NCI-H524 treated with DMSO at 0.1 percent for 48 hours (cell line): Measurements from ENCODE around the gene ANKRD61.
"Not testable (repeated sequence)": the region's sequence is repeated elsewhere in the genome, so short reads cannot be mapped to it uniquely, and the experiment has no call there.

Experiments
- DNase-seq: peaks from one replicate; lab custom pipeline; 2025; lab: John Stamatoyannopoulos, UW

Gene ANKRD61

GRCh38 chr7:6030988-6031387 is at the start of gene ANKRD61:
ANKRD61 (plus strand) TSS chr7:6031376; CDS start chr7:6031376, 0 bp downstream.
- DNase-seq: no peak

DNA sequence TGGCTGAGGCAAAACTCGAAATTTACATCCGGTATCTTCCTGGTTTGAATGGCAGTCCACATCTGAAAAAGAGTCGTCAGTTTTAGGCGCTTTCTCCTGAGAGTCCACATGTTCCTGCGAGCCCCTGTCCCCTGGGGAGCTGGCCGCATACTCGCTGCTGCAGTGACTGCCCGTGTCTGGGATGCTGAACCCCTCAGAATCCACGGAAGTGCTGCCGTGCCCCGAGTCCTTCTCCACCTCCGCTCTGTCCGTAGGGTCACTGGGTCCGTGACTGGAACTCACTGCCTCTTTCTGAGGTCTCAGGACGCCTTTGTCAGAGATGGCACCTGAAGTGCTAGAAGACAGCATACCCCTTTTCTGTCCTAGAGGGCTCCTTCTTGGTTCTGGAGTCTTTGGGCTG is 44.1 kb upstream of the ANKRD61 start:
- DNase-seq: not testable (repeated sequence)

GRCh38 chr7:5997210-5997808 is 33.9 kb upstream of the ANKRD61 start:
- DNase-seq: no peak

DNA sequence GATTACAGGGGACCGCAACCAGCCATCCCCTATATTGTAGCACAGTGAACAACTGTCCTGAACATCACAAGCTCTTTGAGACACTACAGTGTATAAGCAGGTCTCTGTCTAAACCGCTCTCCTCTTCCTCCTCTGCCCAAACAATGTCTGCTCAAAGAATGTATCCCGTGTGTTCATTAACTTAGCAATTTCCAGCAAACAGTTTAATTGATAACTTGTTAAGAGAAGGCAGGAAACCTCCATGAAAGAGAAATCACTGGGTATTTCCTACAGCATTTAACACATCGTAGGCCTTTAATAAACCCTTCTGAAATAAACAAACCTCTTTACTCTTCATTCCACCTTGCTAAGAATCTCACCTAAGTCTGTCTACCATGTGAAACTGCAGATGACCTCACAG is 23.8 kb upstream of the ANKRD61 start:
- DNase-seq: no peak

DNA sequence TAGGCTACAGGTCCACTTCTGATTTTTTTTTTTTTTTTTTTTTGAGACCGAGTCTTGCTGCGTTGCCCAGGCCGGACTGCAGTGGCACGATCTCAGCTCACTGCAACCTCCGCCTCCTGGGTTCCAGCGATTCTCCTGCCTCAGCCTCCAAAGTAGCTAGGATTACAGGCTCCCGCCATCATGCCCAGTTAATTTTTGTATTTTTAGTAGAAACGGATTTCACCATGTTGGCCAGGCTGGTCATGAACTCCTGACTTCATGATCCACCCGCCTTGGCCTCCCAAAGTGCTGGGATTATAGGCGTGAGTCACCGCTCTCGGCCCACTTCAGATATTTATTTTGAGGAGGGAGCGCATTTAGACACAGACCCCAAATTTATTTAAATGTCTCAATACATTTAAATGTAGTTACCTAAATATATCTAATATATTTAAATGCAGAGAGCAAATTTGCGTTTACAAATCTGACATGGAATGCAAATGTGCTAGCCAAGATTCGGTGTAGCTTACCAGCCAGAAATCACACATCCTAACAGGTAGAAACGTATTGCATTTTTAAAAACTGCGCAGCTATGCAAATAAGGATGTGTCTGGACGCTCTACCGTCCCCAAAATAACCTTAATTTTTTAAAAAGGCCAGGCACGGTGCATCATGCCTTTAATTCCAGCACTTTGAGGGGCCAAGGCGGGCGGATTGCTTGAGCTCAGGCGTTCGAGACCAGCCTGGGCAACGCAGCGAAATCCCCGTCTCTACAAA is 23.2 kb upstream of the ANKRD61 start:
- not testable (repeated sequence) for DNase-seq

- peak; percentile 92 for DNase-seq
These were observed 22.2 kb upstream of the ANKRD61 start, which contains the start of the genes AIMP2 and PMS2 for GRCh38 chr7:6008668-6009611. AIMP2 (plus strand) TSS chr7:6009272; CDS start chr7:6009364, 92 bp downstream. PMS2 (minus strand) TSS chr7:6009049; CDS start chr7:6009019, 30 bp downstream.

DNA sequence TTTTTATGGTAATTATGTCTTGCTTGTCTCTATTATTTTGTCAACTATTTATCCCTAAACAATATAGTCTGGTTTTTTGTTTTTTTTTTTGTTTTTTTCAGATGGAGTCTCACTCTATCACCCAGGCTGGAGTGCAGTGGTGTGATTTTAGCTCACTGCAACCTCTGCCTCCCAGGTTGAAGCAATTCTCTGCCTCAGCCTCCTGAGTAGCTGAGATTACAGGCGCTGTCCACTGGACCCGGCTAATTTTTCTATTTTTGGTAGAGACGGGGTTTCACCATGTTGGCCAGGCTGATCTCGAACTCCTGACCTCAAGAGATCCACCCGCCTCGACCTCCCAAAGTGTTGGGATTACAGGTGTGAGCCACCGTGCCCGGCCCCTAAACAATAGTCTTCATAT is 20.8 kb upstream of the ANKRD61 start:
- not testable (repeated sequence) for DNase-seq

GRCh38 chr7:6011541-6011940 is 19.6 kb upstream of the ANKRD61 start:
- no peak for DNase-seq

DNA sequence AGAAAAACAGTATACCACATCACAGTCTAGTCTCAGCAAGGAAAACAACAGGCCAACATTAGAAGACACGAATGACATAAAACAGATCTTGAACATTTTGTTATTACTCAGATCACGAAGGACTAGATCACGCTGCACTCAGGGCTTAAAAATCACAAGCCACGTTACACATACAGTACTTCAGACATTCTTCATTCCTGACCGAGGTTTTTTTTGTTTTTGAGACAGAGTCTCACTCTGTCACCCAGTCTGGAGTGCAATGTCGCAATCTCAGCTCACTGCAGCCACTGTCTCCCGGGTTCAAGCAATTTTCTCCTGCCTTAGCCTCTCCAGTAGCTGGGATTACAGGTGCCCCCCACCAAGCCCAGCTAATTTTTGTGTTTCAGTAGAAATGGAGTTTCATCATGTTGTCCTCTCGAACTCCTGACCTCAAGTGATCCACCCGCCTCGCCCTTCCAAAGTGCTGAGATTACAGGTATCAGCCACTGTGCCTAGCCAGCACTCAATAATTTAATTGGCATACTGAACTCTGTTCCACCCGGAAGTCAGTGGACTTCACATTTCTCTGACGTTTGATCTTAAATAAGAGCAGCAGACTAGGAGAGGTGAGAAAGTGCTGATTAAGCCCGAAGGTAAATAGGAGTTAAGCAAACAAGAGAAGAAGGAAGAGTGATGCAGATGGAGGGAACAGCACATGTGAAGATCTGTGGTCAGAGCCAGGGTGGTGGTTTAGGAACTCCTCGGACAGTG is 18.6 kb upstream of the ANKRD61 start:
- no peak for DNase-seq

- no peak for DNase-seq
These were observed 15.1 kb upstream of the ANKRD61 start for GRCh38 chr7:6015917-6016652.

DNA sequence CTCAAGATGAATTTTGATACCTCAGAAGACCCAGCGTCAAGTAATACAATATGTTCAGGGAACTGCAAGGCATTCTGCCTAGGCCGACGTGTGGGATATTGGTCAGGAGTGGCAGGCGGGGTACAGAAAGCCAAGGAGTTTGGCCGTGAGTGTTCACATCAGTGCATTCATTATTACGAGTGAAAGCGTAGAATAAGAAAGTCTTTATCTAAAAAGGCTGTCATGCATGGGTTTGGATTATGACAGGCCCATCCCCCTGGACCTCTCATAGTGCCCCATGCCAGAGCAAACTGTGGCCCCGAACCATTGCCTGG is 14.6 kb upstream of the ANKRD61 start:
- no peak for DNase-seq

- no peak for DNase-seq
These were observed 10.5 kb upstream of the ANKRD61 start for GRCh38 chr7:6020371-6021286.

DNA sequence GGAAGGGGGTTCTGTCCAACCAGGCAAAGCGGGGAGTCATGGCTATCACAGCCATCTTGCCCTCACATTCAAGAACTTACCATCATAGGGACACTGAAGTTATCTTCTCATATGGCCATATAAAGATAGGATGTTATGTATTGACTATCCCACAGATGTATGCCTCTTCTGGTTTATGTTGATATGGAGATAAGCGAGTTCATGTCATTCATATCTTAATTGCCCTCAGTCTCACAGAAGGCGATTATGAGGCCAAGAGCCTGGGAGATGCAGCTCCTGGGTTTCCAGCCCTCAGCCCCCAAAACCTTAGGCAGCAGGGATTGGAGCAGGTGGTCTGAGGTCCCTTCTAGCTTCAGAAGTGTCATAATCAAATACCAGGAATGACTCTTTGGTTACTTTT is 8.5 kb upstream of the ANKRD61 start:
- no peak for DNase-seq

DNA sequence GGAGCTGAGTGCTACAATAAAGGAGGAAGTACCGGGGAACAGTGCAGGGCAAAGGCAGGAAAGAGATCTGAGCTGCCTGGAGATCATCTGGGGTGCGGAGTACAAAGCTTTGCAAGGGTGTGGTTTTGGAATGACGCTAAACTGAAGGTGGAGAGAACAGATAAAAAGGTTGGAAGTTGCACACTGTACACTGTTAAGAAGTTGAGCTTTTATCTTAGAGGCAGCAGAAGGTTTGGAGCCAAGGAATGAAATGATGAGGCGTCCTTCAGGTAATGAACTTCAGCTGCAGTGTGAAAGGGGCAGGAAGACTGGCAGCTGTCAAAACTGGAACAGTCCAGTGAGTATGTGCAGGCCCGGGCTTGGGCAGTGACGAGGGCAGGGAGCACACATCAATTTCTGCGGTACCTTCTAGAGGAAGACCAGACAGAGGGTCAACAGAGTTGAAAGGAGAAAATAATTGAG is 7.2 kb upstream of the ANKRD61 start:
- DNase-seq: no peak

- no peak for DNase-seq
These were observed 5.0 kb upstream of the ANKRD61 start for GRCh38 chr7:6026011-6026819.

DNA sequence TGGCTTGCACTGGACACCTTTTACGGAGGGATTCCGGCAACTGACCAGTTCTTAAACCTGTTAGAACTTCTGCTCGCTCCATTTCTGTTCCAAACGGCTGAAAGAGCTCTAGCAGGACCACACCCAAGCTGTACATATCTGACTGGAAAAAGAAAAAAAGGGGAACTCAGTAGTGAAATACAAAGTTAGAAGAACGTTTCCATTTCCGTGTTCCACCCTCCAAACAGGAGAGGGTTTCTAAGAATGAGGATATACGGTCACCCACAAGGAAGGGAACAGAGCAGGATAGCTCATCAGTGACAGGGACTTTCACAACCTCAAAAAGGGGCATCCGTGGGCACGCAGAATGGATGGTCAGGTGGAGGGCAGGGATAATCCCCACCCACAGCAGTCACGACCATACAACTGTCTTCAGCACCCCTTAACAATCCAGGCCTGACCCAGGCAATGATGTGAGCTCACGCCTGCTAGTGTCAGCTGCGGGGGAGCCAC is 4.3 kb upstream of the ANKRD61 start:
- DNase-seq: no peak

DNA sequence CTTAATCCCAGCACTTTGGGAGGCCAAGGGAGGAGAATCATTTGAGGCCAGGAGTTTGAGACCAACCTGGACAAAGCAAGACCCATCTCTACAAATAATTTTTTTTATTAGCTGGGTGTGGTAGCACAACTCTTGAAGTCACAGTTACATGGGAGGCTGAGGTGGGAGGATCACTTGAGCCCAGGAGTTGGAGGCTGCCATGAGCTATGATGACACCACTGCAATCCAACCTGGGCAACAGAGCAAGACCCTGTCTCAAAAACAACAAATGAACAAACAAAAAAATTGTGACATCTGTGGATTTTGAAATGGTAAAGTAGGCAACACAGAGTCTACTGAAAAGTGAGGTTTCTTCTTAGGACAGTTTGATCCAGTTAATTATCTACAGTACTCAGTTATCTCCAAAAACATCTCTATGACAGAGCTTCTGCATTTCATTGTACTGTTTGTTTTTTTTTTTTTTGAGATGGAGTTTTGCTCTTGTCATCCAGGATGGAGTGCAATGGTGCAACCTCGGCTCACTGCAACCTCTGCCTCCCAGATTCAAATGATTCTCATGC is 3.3 kb upstream of the ANKRD61 start:
- no peak for DNase-seq

DNA sequence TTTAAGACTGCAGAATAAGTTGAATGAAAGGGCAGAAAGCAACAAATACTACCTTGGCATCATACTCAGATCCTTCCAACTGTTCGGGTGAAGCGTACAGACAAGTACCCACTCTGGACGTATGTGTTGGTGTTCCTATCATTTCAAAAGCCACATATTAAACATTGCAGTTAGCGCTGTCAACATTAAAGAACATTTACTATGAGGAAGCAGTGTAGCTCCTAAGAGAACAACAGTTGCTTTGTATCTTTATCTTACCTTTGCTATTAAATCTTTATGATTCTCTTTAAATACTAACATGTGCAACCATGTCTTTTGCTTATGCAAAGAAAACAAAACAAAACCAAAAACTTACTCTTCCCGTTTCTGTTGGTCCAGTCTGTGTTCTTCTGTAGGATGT is 2.6 kb upstream of the ANKRD61 start:
- no peak for DNase-seq

DNA sequence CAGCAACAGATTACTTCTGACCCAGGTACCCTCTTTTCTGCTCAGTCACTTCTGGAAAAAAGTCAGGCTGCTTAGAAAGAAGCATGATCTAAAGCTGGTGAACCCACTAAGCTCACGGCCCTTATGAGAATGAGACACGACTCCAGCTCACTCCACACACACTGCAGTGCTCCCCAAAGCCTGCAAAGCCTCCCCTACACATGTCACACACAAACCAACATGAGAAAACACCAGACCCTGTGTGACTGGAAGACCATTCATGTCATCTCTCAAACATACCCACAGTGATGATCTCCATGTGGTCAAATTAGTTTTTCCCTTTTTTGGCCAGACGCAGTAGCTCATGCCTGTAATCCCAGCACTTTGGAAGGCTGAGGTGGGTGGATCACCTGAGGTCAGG is 391 bp downstream of the ANKRD61 start:
- DNase-seq: no peak
